ENCODE data around the gene GGCT. TPM values are rescaled to one million over a fixed set of nuclear protein-coding genes. Genes with fewer than 3 reads are reported as not detected.

GGCT gene
- polyA plus RNA-seq, 2 of the 4 experiments (the other 2 are of a cell fraction): 69.7 to 79.6 TPM

DNA sequence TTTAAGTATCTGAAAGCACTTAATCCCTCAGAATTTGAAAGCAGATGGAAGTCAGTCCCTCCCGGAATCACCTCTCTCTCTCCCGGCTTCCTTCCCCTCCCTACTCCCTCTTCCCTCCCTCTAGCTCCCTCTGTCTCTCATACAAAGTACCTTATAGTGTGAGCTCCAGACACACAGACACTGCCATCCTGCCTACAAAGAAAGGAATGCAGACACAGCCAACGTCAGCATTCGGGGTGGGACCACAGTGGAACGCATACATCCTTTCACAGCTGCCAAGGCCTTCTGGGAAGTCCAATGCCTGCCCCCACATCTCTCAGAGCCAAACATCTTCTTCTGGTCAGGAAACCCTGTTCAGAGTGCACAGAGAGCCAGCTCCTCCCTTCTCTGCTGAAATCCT lies 35.3 kb downstream of the GGCT start:
- ChIA-PET POLR2A (interaction anchor here (2.1 to 2.4 kb wide), 2 partner anchors 9 kb away, joined by 17 to 33 read pairs; partner anchors contain the start of gene NOD1), CTCF (interaction anchor here (0.7 to 2.0 kb wide), 14 partner anchors 9 to 318 kb away, joined by 3 to 11 read pairs (median 4); partner anchors contain the start of gene NOD1)
- H3K4me2 ChIP-seq: peak overlapping the region; percentile 50
- TF ChIP-seq SMC3 (IDR thresholded peaks at IDR 0.05): peak; percentile 37; the same call in 2 of the 3 replicates
- TF ChIP-seq JUNB (IDR thresholded peaks at IDR 0.05): no peak
- TF ChIP-seq EP300 (IDR thresholded peaks at IDR 0.05): 0 out of 5 replicates have a peak, but pooled peaks of 1 of the 2 experiments have one; percentile 29
- peak; percentile 43 to 51; a peak in 3 of 5 replicates for TF ChIP-seq RAD21 (conservative IDR thresholded peaks at IDR 0.05 in 1 of 2, IDR thresholded peaks at IDR 0.05 in 1 of 2)
- TF ChIP-seq, protein P1, sequence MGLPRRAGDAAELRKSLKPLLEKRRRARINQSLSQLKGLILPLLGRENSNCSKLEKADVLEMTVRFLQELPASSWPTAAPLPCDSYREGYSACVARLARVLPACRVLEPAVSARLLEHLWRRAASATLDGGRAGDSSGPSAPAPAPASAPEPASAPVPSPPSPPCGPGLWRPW (IDR thresholded peaks at IDR 0.05): no peak
- TF ChIP-seq, protein P2, sequence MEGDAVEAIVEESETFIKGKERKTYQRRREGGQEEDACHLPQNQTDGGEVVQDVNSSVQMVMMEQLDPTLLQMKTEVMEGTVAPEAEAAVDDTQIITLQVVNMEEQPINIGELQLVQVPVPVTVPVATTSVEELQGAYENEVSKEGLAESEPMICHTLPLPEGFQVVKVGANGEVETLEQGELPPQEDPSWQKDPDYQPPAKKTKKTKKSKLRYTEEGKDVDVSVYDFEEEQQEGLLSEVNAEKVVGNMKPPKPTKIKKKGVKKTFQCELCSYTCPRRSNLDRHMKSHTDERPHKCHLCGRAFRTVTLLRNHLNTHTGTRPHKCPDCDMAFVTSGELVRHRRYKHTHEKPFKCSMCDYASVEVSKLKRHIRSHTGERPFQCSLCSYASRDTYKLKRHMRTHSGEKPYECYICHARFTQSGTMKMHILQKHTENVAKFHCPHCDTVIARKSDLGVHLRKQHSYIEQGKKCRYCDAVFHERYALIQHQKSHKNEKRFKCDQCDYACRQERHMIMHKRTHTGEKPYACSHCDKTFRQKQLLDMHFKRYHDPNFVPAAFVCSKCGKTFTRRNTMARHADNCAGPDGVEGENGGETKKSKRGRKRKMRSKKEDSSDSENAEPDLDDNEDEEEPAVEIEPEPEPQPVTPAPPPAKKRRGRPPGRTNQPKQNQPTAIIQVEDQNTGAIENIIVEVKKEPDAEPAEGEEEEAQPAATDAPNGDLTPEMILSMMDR (IDR thresholded peaks at IDR 0.05): peak; percentile 35; the same call in 2 of the 3 replicates
- TF ChIP-seq, protein P3, sequence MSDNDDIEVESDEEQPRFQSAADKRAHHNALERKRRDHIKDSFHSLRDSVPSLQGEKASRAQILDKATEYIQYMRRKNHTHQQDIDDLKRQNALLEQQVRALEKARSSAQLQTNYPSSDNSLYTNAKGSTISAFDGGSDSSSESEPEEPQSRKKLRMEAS (IDR thresholded peaks at IDR 0.05): 0 out of 2 replicates have a peak, but pooled peaks have one; percentile 19
- TF ChIP-seq HOXB5 (CRISPR knock-in tag; IDR thresholded peaks at IDR 0.05): peak; percentile 42; the same call in 1 of the 2 replicates
- TF ChIP-seq MAFK (IDR thresholded peaks at IDR 0.05; ENCODE audit: partially characterized antibody): peak; percentile 46
- H3K4me1 ChIP-seq: peaks cover 81% of the 10 kb centered on the region
- peak; percentile 96 to 98 for ATAC-seq
- H3K27ac ChIP-seq: peak overlapping the region; percentile 60 to 87
- H3K9me3 ChIP-seq: no peaks in the 10 kb centered on the region
- FAIRE-seq: no peak
- DNase-seq (ENCODE audit: low read depth in 1 of 2, low spot score in 1 of 2): peak; percentile 66 to 97
- 5% methylated on average over 5 of the region's 5 CpGs for WGBS (ENCODE audit: missing lambda C conversion rate)
- no peak overlapping the region for H3K4me3 ChIP-seq

DNA sequence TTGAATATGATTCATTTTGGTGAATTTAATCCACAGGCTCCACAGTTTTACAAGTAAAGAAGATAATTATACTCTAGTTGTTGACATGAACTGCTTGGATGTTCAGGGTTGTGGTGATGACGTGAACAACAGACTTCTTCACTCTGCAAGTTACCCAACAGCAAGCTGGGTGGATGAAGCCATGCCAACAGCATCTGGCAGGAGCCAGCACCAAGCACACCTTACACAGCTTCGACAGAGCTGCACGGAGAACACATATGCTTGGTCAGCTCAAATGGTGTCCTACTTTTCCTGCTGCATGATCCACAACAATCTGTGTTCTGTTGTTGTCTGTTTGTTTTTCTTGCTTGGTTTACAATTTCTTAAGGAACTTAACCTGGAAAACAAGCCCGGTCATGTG lies 35.8 kb downstream of the GGCT start:
- Histone ChIP-seq H3K27ac (peak overlapping the region; percentile 60 to 87), H3K4me2 (peak overlapping the region; percentile 50), H3K9me3 (no peaks in the 10 kb centered on the region), H3K4me3 (no peak overlapping the region), H3K4me1 (peaks cover 84% of the 10 kb centered on the region)
- FAIRE-seq (no peak), ATAC-seq (peak in 1 of 2 experiments; percentile 3; a peak in 2 of 6 replicates), DNase-seq (ENCODE audit: low read depth in 1 of 2, low spot score in 1 of 2) (no peak)
- TF ChIP-seq MAFK (IDR thresholded peaks at IDR 0.05; ENCODE audit: partially characterized antibody) (peak; percentile 12), JUN (IDR thresholded peaks at IDR 0.05) (no peak)
- ChIA-PET CTCF (interaction anchor here (0.7 to 2.0 kb wide), 14 partner anchors 9 to 265 kb away, joined by 3 to 11 read pairs (median 4); partner anchors contain the start of gene NOD1), POLR2A (interaction anchor here (2.1 to 2.4 kb wide), 2 partner anchors 9 kb away, joined by 17 to 33 read pairs; partner anchors contain the start of gene NOD1)
- 89% methylated on average over 4 of the region's 4 CpGs for WGBS (ENCODE audit: missing lambda C conversion rate)

DNA sequence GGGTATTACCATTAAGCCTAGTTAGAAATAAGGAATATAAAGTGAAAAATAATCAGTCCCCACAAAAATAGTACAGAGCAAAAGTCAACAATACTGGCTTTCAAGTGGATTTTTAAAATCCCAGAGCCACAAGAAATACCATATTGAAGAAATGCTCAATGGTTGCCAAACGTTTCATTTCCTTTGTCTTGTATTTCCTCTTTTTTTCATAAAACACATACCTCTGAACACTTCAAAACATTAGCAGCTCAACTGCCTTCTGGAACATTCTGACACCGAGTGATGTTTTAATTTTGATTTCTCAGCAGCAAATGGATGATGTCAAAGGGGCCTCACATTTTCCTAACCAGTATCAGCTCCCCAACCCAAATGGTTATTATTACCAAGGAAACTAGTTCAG lies 36.6 kb downstream of the GGCT start:
- Histone ChIP-seq H3K9me3 (no peaks in the 10 kb centered on the region), H3K4me2 (no peak overlapping the region), H3K27ac (peak overlapping the region in 1 of 2 experiments; percentile 87; a peak in 1 of 6 replicates), H3K4me1 (peaks cover 80% of the 10 kb centered on the region), H3K4me3 (no peak overlapping the region)
- POLR2A ChIA-PET: interaction anchor here (2.4 kb wide), 1 partner anchor 10 kb away, joined by 33 read pairs; the partner anchor contains the start of gene NOD1
- TF ChIP-seq TFCP2L1 (CRISPR knock-in tag; IDR thresholded peaks at IDR 0.05) (no peak), EHF (CRISPR knock-in tag; IDR thresholded peaks at IDR 0.05) (no peak), CEBPB (IDR thresholded peaks at IDR 0.05) (no peak), SREBF2 (IDR thresholded peaks at IDR 0.05) (no peak), HOXA7 (CRISPR knock-in tag; IDR thresholded peaks at IDR 0.05) (no peak), POLR2AphosphoS2 (conservative IDR thresholded peaks at IDR 0.05; ENCODE audit: low read length) (no peak), HEYL (CRISPR knock-in tag; IDR thresholded peaks at IDR 0.05) (no peak), MAFK (IDR thresholded peaks at IDR 0.05; ENCODE audit: partially characterized antibody) (no peak), RNF2 (IDR thresholded peaks at IDR 0.05; ENCODE audit: borderline replicate concordance, low read depth) (no peak)
- TF ChIP-seq, protein P4, sequence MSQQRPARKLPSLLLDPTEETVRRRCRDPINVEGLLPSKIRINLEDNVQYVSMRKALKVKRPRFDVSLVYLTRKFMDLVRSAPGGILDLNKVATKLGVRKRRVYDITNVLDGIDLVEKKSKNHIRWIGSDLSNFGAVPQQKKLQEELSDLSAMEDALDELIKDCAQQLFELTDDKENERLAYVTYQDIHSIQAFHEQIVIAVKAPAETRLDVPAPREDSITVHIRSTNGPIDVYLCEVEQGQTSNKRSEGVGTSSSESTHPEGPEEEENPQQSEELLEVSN (IDR thresholded peaks at IDR 0.05; ENCODE audit: borderline replicate concordance, low read depth): no peak
- TF ChIP-seq, protein P5, sequence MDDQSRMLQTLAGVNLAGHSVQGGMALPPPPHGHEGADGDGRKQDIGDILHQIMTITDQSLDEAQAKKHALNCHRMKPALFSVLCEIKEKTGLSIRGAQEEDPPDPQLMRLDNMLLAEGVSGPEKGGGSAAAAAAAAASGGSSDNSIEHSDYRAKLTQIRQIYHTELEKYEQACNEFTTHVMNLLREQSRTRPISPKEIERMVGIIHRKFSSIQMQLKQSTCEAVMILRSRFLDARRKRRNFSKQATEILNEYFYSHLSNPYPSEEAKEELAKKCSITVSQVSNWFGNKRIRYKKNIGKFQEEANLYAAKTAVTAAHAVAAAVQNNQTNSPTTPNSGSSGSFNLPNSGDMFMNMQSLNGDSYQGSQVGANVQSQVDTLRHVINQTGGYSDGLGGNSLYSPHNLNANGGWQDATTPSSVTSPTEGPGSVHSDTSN (IDR thresholded peaks at IDR 0.05): no peak
- ATAC-seq: no peak
- 90% methylated on average over 2 of the region's 2 CpGs for WGBS (ENCODE audit: missing lambda C conversion rate)
- CTCF ChIA-PET: interaction anchor here (0.9 kb wide), 1 partner anchor 192 kb away, joined by 6 read pairs; no protein-coding TSS in a partner anchor
- no peak for FAIRE-seq
- no peak for DNase-seq (ENCODE audit: low read depth in 1 of 2, low spot score in 1 of 2)

All from A549 (cell line).